ENCODE data around the gene SRXN1. TPM values are rescaled to one million over a fixed set of nuclear protein-coding genes. Genes with fewer than 3 reads are reported as not detected.
A peak's percentile ranks its signal among the peaks of the same experiment; 100 is the strongest.

Gene SRXN1
- total and polyA plus RNA-seq, 2 donors from 2014 or later, result 17.4 to 51.1 TPM

- no peak overlapping the region for H3K27ac ChIP-seq (ENCODE audit: low read depth in 2 of 2, low read length in 2 of 2)
- TF ChIP-seq CTCF (IDR thresholded peaks at IDR 0.05; ENCODE audit: borderline replicate concordance, extremely low read depth, insufficient read depth), result no peak
- peaks cover 0 to 3% (median 0%) of the 10 kb centered on the region in 3 donors for H3K4me1 ChIP-seq (ENCODE audit: control insufficient read depth in 2 of 3, insufficient read depth in 2 of 3, low read depth in 1 of 3, low read length in 3 of 3)
- no peaks in the 10 kb centered on the region for H3K9me3 ChIP-seq (ENCODE audit: control insufficient read depth in 2 of 3, insufficient read depth in 1 of 3, low read length in 3 of 3)
- H3K27me3 ChIP-seq (ENCODE audit: control insufficient read depth, insufficient read depth, low read length), result peaks cover 2% of the 10 kb centered on the region
- H3K36me3 ChIP-seq (ENCODE audit: control insufficient read depth in 2 of 3, insufficient read depth in 3 of 3, low read length in 3 of 3), result no peaks in the 10 kb centered on the region
- DNase-seq (no peak), FAIRE-seq (no peak)
- H3K9ac ChIP-seq (ENCODE audit: low read length in 3 of 3), result no peak overlapping the region
- intact Hi-C loops (cut with DNase I), result no loop called here
- H3K4me3 ChIP-seq (ENCODE audit: low read length in 3 of 3), result no peak overlapping the region
Observed at GRCh38 chr20:677957-678356, 25.0 kb upstream of the SRXN1 start.

DNA sequence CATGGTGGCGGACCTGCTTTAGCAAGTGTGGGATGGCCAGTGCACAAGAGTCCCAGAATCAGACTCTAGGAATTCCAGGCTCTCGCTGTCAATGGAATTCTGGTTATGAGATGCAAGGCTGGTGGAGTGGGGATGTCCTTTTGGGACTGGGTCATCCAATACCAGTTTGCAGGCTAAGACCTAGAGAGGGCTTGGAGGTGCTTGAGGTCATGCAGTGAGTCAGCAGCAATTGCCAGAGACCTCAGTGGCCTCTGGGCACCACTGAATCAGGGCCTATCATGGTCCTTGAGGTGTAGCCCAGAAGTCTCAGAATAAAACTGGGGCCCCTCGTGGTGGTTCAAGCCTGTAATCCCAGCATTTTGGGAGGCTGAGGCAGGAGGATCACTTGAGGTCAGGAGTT is 24.0 kb upstream of the SRXN1 start:
- FAIRE-seq (no peak), DNase-seq (no peak)
- Histone ChIP-seq H3K4me3 (ENCODE audit: low read length in 3 of 3) (no peak overlapping the region), H3K9ac (ENCODE audit: low read length in 3 of 3) (no peak overlapping the region), H3K27me3 (ENCODE audit: control insufficient read depth, insufficient read depth, low read length) (peaks cover 2% of the 10 kb centered on the region), H3K9me3 (ENCODE audit: control insufficient read depth in 2 of 3, insufficient read depth in 1 of 3, low read length in 3 of 3) (no peaks in the 10 kb centered on the region), H3K4me1 (ENCODE audit: control insufficient read depth in 2 of 3, insufficient read depth in 2 of 3, low read depth in 1 of 3, low read length in 3 of 3) (peaks cover 0 to 3% (median 0%) of the 10 kb centered on the region in 3 donors), H3K27ac (ENCODE audit: low read depth in 2 of 2, low read length in 2 of 2) (no peak overlapping the region), H3K36me3 (ENCODE audit: control insufficient read depth in 2 of 3, insufficient read depth in 3 of 3, low read length in 3 of 3) (no peaks in the 10 kb centered on the region)
- no peak for TF ChIP-seq CTCF (IDR thresholded peaks at IDR 0.05; ENCODE audit: borderline replicate concordance, extremely low read depth, insufficient read depth)
- intact Hi-C loops (cut with DNase I), result no loop called here

- no peak overlapping the region for H3K27ac ChIP-seq (ENCODE audit: low read depth in 2 of 2, low read length in 2 of 2)
- peaks cover 0 to 3% (median 0%) of the 10 kb centered on the region in 3 donors for H3K4me1 ChIP-seq (ENCODE audit: control insufficient read depth in 2 of 3, insufficient read depth in 2 of 3, low read depth in 1 of 3, low read length in 3 of 3)
- intact Hi-C loops (cut with DNase I), result no loop called here
- H3K27me3 ChIP-seq (ENCODE audit: control insufficient read depth, insufficient read depth, low read length), result peaks cover 2% of the 10 kb centered on the region
- no peaks in the 10 kb centered on the region for H3K36me3 ChIP-seq (ENCODE audit: control insufficient read depth in 2 of 3, insufficient read depth in 3 of 3, low read length in 3 of 3)
- no peak for FAIRE-seq
- TF ChIP-seq CTCF (IDR thresholded peaks at IDR 0.05; ENCODE audit: borderline replicate concordance, extremely low read depth, insufficient read depth), result no peak
- DNase-seq, result peak in 3 of 5 donors; percentile 22 to 65 (median 34)
- H3K4me3 ChIP-seq (ENCODE audit: low read length in 3 of 3), result no peak overlapping the region
- no peak overlapping the region for H3K9ac ChIP-seq (ENCODE audit: low read length in 3 of 3)
- H3K9me3 ChIP-seq (ENCODE audit: control insufficient read depth in 2 of 3, insufficient read depth in 1 of 3, low read length in 3 of 3), result no peaks in the 10 kb centered on the region
Observed at GRCh38 chr20:676315-676937, 23.4 kb upstream of the SRXN1 start.
